ENCODE data around the gene PCARE.

PCARE gene

DNA sequence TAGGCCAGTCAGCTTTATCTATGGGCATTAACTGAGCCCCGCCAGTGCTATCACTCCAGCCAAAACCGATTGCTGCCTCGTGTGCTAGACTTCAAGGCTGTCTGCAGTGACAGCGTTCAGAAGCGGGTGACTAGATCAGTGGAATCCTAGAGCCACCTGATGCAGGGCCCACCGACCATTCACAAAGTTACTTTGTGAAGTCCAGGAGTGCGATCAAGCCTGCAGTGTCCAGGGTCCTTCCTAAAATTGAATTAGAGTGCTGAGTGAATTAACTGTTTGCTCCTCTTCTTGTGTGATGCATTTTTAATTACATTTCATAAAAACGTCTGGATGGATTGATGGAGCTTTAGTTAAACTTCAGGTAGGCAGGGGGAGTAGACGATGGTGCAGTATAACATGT, 13.9 kb downstream of the PCARE start:
- DNase-seq (ENCODE audit: low read depth, low spot score) = no peak
- no peak overlapping the region for H3K4me3 ChIP-seq (ENCODE audit: low read depth, low read length)
- in situ Hi-C loops (cut with HindIII; ENCODE audit: low sequenced_read_pairs) = no loop called here
- TF ChIP-seq, protein P1, sequence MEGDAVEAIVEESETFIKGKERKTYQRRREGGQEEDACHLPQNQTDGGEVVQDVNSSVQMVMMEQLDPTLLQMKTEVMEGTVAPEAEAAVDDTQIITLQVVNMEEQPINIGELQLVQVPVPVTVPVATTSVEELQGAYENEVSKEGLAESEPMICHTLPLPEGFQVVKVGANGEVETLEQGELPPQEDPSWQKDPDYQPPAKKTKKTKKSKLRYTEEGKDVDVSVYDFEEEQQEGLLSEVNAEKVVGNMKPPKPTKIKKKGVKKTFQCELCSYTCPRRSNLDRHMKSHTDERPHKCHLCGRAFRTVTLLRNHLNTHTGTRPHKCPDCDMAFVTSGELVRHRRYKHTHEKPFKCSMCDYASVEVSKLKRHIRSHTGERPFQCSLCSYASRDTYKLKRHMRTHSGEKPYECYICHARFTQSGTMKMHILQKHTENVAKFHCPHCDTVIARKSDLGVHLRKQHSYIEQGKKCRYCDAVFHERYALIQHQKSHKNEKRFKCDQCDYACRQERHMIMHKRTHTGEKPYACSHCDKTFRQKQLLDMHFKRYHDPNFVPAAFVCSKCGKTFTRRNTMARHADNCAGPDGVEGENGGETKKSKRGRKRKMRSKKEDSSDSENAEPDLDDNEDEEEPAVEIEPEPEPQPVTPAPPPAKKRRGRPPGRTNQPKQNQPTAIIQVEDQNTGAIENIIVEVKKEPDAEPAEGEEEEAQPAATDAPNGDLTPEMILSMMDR (IDR thresholded peaks at IDR 0.05; ENCODE audit: low read depth, low read length) = no peak

DNA sequence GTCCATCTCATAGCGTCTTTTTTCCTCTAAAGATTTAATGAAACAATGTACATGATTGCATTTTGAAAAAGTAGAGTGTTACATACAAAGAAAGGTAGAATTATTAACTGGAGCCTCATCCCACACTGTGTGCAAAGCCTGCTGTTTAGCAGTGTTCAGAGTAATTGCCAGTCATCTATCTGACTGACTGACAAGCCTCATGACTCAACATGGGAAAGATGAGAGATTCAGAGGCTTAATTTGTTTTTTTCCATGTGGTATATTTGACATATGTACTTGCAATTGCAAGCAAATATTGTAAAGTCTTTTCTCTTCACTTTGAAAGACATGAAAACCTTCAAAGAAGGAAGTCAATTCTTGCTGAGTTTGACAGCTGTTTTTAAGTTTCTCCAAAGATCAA, 14.7 kb downstream of the PCARE start:
- in situ Hi-C loops (cut with HindIII; ENCODE audit: low sequenced_read_pairs) = no loop called here
- TF ChIP-seq, protein P1 (IDR thresholded peaks at IDR 0.05; ENCODE audit: low read depth, low read length) = no peak
- no peak for DNase-seq (ENCODE audit: low read depth, low spot score)
- H3K4me3 ChIP-seq (ENCODE audit: low read depth, low read length) = no peak overlapping the region

- H3K4me3 ChIP-seq (ENCODE audit: low read depth, low read length) = no peak overlapping the region
- in situ Hi-C loops (cut with HindIII; ENCODE audit: low sequenced_read_pairs) = no loop called here
- TF ChIP-seq, protein P1 (IDR thresholded peaks at IDR 0.05; ENCODE audit: low read depth, low read length) = no peak
- no peak for DNase-seq (ENCODE audit: low read depth, low spot score)
Observed at GRCh38 chr2:29057006-29057405, 17.3 kb downstream of the PCARE start.

DNA sequence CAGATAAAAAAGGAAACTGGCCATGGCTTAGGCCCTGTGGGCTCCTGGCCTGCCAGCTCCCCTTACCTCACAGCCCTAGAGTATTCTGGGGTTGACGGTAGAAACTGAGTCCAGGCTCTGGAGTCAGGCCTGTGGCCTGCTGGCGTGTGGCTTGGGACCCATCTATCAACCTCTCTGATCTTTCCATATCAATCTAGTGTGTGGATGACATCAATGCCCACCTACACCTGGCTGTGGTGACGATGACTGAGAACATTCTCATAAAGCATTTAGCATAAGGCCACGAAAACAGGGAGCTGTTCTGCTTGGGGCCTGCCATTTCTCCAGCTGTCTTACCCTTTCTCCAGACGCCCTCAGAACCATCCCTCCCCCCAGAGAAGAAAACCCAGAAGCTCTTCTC, 17.9 kb downstream of the PCARE start:
- no peak overlapping the region for H3K4me3 ChIP-seq (ENCODE audit: low read depth, low read length)
- TF ChIP-seq, protein P1 (IDR thresholded peaks at IDR 0.05; ENCODE audit: low read depth, low read length) = no peak
- in situ Hi-C loops (cut with HindIII; ENCODE audit: low sequenced_read_pairs) = no loop called here
- no peak for DNase-seq (ENCODE audit: low read depth, low spot score)

GRCh38 chr2:29055601-29056000, 18.7 kb downstream of the PCARE start:
- no peak overlapping the region for H3K4me3 ChIP-seq (ENCODE audit: low read depth, low read length)
- TF ChIP-seq, protein P1 (IDR thresholded peaks at IDR 0.05; ENCODE audit: low read depth, low read length) = no peak
- DNase-seq (ENCODE audit: low read depth, low spot score) = no peak
- in situ Hi-C loops (cut with HindIII; ENCODE audit: low sequenced_read_pairs) = no loop called here

- H3K4me3 ChIP-seq (ENCODE audit: low read depth, low read length) = no peak overlapping the region
- no peak for DNase-seq (ENCODE audit: low read depth, low spot score)
Observed at GRCh38 chr2:29054430-29054829, 19.9 kb downstream of the PCARE start.

More at GRCh38 chr2:29054430-29054829, 19.9 kb downstream of the PCARE start:
- in situ Hi-C loops (cut with HindIII; ENCODE audit: low sequenced_read_pairs) = no loop called here
- TF ChIP-seq, protein P1 (IDR thresholded peaks at IDR 0.05; ENCODE audit: low read depth, low read length) = no peak
